ENCODE data around the gene ARMC2. TPM values are rescaled to one million over a fixed set of nuclear protein-coding genes. Genes with fewer than 3 reads are reported as not detected.
A peak's percentile ranks its signal among the peaks of the same experiment; 100 is the strongest.

Gene ARMC2
- total RNA-seq, 2 experiments from 2014 or later: 5.2 to 5.7 TPM

DNA sequence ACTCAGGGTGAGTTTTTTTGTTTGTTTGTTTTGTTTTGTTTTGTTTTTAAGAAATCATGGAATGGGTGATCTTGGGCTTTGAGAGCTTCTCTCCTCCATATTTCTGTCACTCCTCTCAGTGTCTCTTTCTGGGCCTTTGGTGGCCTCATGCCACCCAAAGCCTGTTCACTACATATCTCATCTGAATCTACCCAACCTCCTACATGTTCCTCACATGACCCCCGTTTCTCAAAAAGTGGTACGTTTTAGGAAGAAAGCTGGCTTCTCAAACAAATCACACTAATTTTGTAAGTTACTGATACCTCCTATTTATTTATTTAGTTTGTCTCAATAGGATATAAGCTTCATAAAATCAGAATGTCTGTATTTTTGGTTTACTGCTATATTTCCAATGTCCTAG, 166.4 kb downstream of the ARMC2 start:
- intact Hi-C loops (cut with DNase I, micrococcal nuclease): loop anchor here in 1 of 2 experiments (5.0 to 10.0 kb wide), 2 partner anchors 167 to 370 kb away; partner anchors contain the start of genes ARMC2 and CD164
- ATAC-seq (ENCODE audit: poor library complexity) (no peak), DNase-seq (peak in 1 of 14 experiments; percentile 16)
- Mint-ChIP-seq H3K4me3 (peak overlapping the region; percentile 46), H3K27me3 (no peaks in the 10 kb centered on the region), H3K4me1 (ENCODE audit: low read depth) (peaks cover 73% of the 10 kb centered on the region), H3K9me3 (no peaks in the 10 kb centered on the region), H3K36me3 (ENCODE audit: low read depth) (peaks cover 7% of the 10 kb centered on the region), H3K27ac (peak overlapping the region; percentile 89)
- TF ChIP-seq, protein P1, sequence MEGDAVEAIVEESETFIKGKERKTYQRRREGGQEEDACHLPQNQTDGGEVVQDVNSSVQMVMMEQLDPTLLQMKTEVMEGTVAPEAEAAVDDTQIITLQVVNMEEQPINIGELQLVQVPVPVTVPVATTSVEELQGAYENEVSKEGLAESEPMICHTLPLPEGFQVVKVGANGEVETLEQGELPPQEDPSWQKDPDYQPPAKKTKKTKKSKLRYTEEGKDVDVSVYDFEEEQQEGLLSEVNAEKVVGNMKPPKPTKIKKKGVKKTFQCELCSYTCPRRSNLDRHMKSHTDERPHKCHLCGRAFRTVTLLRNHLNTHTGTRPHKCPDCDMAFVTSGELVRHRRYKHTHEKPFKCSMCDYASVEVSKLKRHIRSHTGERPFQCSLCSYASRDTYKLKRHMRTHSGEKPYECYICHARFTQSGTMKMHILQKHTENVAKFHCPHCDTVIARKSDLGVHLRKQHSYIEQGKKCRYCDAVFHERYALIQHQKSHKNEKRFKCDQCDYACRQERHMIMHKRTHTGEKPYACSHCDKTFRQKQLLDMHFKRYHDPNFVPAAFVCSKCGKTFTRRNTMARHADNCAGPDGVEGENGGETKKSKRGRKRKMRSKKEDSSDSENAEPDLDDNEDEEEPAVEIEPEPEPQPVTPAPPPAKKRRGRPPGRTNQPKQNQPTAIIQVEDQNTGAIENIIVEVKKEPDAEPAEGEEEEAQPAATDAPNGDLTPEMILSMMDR (IDR thresholded peaks at IDR 0.05): no peak
- Histone ChIP-seq H3K4me3 (ENCODE audit: low read length) (no peak overlapping the region), H3K36me3 (ENCODE audit: insufficient read depth, low read length) (no peaks in the 10 kb centered on the region), H3K27me3 (ENCODE audit: control insufficient read depth in 1 of 2, insufficient read depth in 2 of 2, low read length in 2 of 2) (no peaks in the 10 kb centered on the region), H3K27ac (ENCODE audit: low read depth in 1 of 2, low read length in 2 of 2) (peak overlapping the region; percentile 3 to 39), H3K4me1 (ENCODE audit: insufficient read depth, low read length) (peaks cover 30% of the 10 kb centered on the region), H3K9me3 (ENCODE audit: control insufficient read depth in 1 of 2, insufficient read depth in 1 of 2, low read length in 2 of 2) (no peaks in the 10 kb centered on the region)
- CTCF ChIA-PET: interaction anchor here (1.2 kb wide), 1 partner anchor 58 kb away, joined by 3 read pairs; no protein-coding TSS in a partner anchor
- POLR2A ChIA-PET: interaction anchor here (0.9 to 2.0 kb wide), 4 partner anchors 22 to 456 kb away, joined by 3 to 10 read pairs (median 6); partner anchors contain the start of gene SESN1

DNA sequence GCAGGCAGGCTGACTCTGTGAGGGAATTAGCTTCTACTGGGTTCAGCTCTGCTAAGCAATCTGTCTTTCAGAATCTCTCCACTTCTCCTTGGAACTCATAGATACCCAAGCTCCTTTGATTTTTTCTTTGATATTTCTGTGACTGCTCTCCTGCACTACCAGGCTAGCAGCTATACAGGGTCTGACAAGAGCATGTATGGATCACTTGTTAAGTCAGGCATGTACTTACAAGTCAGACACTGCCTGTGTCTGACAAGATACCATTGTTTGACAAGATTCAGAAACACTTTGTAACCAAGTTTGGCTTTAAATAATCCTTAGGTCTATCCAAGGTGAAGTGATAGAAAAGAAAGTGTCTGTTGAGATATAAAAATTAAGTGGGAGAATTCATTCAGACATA, 167.0 kb downstream of the ARMC2 start:
- no peak overlapping the region for H3K27ac ChIP-seq (ENCODE audit: low read depth in 1 of 2, low read length in 2 of 2)
- H3K4me3 ChIP-seq (ENCODE audit: low read length): no peak overlapping the region
- intact Hi-C loops (cut with DNase I, micrococcal nuclease): loop anchor here in 1 of 2 experiments (10.0 kb wide), 1 partner anchor 370 kb away; the partner anchor contains the start of gene CD164
- H3K9me3 Mint-ChIP-seq: no peaks in the 10 kb centered on the region
- peaks cover 30% of the 10 kb centered on the region for H3K4me1 ChIP-seq (ENCODE audit: insufficient read depth, low read length)
- H3K27me3 Mint-ChIP-seq: no peaks in the 10 kb centered on the region
- peak overlapping the region; percentile 26 for H3K4me3 Mint-ChIP-seq
- no peak for ATAC-seq (ENCODE audit: poor library complexity)
- H3K36me3 ChIP-seq (ENCODE audit: insufficient read depth, low read length): no peaks in the 10 kb centered on the region
- H3K4me1 Mint-ChIP-seq (ENCODE audit: low read depth): peaks cover 73% of the 10 kb centered on the region
- TF ChIP-seq, protein P1 (IDR thresholded peaks at IDR 0.05): no peak
- ChIA-PET POLR2A (interaction anchor here (0.9 to 2.0 kb wide), 4 partner anchors 21 to 457 kb away, joined by 3 to 10 read pairs (median 6); partner anchors contain the start of gene SESN1), CTCF (interaction anchor here (0.5 kb wide), 1 partner anchor 488 kb away, joined by 3 read pairs; no protein-coding TSS in a partner anchor)
- H3K27me3 ChIP-seq (ENCODE audit: control insufficient read depth in 1 of 2, insufficient read depth in 2 of 2, low read length in 2 of 2): no peaks in the 10 kb centered on the region
- peak in 1 of 14 experiments; percentile 13 for DNase-seq
- H3K36me3 Mint-ChIP-seq (ENCODE audit: low read depth): peaks cover 1% of the 10 kb centered on the region
- H3K27ac Mint-ChIP-seq: peak overlapping the region; percentile 89
- no peaks in the 10 kb centered on the region for H3K9me3 ChIP-seq (ENCODE audit: control insufficient read depth in 1 of 2, insufficient read depth in 1 of 2, low read length in 2 of 2)

DNA sequence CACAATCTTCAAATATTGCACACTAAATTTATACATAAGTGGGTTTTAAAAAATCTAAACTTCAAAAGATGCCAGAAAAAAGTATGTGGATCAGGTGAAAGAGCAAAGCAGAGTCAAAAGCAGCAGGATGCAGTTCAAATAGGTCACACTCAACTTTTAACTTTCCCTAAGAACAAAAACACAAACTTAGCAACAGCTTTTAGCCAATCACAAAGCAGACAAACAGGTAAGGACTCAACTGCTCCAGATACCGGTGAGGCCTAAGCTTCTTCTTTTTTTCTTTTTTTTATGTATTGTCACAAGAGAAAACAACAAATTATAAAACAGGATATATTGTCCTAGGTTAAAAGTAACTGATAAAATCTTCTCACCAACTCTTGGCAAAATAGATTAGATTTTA, 171.7 kb downstream of the ARMC2 start:
- H3K27me3 Mint-ChIP-seq: no peaks in the 10 kb centered on the region
- H3K4me3 ChIP-seq (ENCODE audit: low read length): no peak overlapping the region
- H3K27ac Mint-ChIP-seq: peak overlapping the region; percentile 84
- peak; percentile 95 for ATAC-seq (ENCODE audit: poor library complexity)
- CTCF ChIA-PET: interaction anchor here (0.9 kb wide), 1 partner anchor 42 kb away, joined by 3 read pairs; no protein-coding TSS in a partner anchor
- POLR2A ChIA-PET: interaction anchor here (0.9 to 2.8 kb wide), 2 partner anchors 10 to 53 kb away, joined by 3 to 19 read pairs; no protein-coding TSS in a partner anchor
- H3K27me3 ChIP-seq (ENCODE audit: control insufficient read depth in 1 of 2, insufficient read depth in 2 of 2, low read length in 2 of 2): no peaks in the 10 kb centered on the region
- TF ChIP-seq, protein P1 (IDR thresholded peaks at IDR 0.05): no peak
- H3K36me3 ChIP-seq (ENCODE audit: insufficient read depth, low read length): no peaks in the 10 kb centered on the region
- no peaks in the 10 kb centered on the region for H3K9me3 Mint-ChIP-seq
- peak in 4 of 14 experiments; percentile 10 to 85 (median 76) for DNase-seq
- no peaks in the 10 kb centered on the region for H3K9me3 ChIP-seq (ENCODE audit: control insufficient read depth in 1 of 2, insufficient read depth in 1 of 2, low read length in 2 of 2)
- H3K27ac ChIP-seq (ENCODE audit: low read depth in 1 of 2, low read length in 2 of 2): peak overlapping the region; percentile 25 to 56
- no peaks in the 10 kb centered on the region for H3K36me3 Mint-ChIP-seq (ENCODE audit: low read depth)
- H3K4me3 Mint-ChIP-seq: peak overlapping the region; percentile 2
- H3K4me1 ChIP-seq (ENCODE audit: insufficient read depth, low read length): peaks cover 16% of the 10 kb centered on the region
- peaks cover 67% of the 10 kb centered on the region for H3K4me1 Mint-ChIP-seq (ENCODE audit: low read depth)
- intact Hi-C loops (cut with DNase I, micrococcal nuclease): loop anchor here (1.0 to 10.0 kb wide), 3 partner anchors 11 to 365 kb away; partner anchors contain the start of gene CD164 (in 1 of the 2)
